Fibroblast of skin of abdomen (primary cell): ENCODE data around the gene BCAS3.
"Not testable (repeated sequence)": the region's sequence is repeated elsewhere in the genome, so short reads cannot be mapped to it uniquely, and the experiment has no call there.

Source experiments
- DNase-seq: peaks from one replicate; pipeline ENCODE4 v3.0.0-alpha.2; 2013

The BCAS3 gene

GRCh38 chr17:60941571-60941970 lies 263.9 kb downstream of the BCAS3 start:
- no peak for DNase-seq

DNA sequence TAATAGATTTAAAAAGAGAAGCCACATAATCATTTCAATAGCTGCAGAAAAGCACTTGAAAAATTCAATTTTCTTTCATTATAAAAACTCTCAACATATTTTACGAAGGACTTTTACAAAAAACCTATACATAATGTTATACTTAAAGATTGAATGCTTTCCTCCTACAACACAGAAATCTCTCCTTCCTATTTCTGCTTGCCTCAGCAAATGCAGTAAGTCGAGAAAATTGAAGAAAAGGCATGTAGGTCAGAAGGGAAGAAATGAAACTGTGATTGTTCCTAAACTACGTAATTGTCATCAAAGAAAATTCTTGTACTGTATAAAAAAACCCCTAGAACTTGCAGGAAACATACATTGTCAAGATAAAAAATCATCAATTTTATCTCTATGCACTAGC lies 267.1 kb downstream of the BCAS3 start:
- no peak for DNase-seq

GRCh38 chr17:60947100-60947499 lies 269.4 kb downstream of the BCAS3 start:
- peak; percentile 21 for DNase-seq

DNA sequence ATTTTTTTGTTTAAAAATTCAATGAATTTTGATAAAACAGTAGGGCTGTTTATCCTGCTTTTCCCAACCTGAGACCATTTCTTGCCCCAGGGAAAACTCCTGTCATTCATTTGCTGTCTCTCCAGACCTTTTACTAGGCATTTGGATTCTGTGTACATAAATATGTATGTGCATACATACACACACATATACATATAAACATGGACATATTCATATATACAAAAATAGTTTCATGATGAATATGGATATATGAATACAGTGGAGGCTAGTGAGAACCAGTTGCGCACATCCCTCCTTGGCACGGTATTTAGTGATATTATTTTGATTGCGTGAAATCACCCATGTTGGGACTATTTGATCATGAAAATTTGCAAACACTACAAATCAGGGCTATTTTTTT lies 269.9 kb downstream of the BCAS3 start:
- no peak for DNase-seq

GRCh38 chr17:60952747-60953146 lies 275.1 kb downstream of the BCAS3 start:
- no peak for DNase-seq

DNA sequence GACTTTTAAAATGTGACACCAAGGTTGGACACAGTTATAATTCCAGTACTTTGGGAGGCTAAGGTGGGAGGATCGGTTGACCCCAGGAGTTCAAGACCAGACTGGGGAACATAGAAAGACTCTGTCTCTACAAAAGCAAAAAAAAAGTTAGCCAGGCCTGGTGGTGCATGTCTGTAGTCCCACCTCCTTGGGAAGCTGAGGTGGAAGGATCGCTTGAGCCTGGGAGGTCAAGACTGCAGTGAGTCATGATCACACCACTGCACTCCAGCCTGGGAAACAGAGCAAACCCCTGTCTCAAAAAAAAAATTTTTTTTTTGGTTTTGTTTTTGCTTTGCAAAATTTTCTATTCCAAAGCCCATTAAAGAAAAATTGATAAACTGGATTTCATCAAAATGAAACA lies 281.4 kb downstream of the BCAS3 start:
- no peak for DNase-seq

- no peak for DNase-seq
Observed at GRCh38 chr17:60959696-60960095, 282.0 kb downstream of the BCAS3 start.

DNA sequence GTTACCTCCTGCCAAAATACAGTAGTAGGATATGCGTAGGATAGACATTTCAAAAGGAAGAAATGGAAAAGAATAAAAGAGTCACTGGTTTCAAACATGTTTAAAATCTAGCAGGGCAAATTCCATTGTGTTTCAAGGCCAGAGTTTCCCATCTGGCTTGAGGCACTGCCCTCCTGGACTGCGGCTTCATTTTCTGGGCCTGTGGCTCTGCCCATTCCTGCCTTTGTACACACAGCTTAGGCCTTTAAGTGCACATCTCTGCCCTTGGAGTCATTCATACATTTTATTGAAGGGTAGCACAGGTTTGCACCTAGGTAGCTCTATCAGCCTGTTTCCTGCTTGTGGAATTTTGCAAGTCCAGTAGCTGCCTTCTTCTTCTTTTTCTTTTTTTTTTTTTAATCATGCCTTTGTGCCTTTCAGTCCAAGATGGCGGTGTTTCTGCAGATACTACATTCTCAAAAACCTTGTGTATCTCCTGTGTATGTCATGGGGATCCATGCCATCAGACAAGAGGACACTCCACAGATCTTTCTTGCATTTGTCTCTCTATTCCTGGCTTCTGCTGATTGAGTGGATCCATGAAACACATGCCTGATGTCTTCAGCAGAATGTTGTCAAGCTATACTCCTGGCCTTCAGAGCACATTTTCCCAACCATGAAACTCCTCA lies 282.9 kb downstream of the BCAS3 start:
- no peak for DNase-seq

GRCh38 chr17:60964160-60964559 lies 286.5 kb downstream of the BCAS3 start:
- no peak for DNase-seq

DNA sequence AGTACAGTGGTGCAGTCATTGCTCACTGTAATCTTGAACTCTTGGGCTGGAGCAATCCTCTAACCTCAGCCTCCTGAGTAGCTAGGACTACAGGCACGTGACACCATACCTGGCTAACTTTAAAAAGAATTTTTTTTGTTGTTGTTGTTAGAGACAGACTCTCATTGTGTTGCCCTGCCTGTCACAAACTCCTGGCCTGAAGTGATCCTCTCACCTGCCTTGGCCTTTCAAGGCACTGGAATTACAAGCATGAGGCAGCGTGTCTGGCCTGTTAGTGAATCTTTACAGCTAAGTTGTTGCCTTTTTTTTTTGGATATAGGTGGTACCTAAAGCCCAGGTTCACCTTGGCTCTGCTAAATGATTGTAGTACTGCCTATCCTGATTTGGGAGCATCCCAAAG lies 290.6 kb downstream of the BCAS3 start:
- no peak for DNase-seq

- DNase-seq, result no peak
Observed at GRCh38 chr17:60969500-60970037, 291.9 kb downstream of the BCAS3 start.

DNA sequence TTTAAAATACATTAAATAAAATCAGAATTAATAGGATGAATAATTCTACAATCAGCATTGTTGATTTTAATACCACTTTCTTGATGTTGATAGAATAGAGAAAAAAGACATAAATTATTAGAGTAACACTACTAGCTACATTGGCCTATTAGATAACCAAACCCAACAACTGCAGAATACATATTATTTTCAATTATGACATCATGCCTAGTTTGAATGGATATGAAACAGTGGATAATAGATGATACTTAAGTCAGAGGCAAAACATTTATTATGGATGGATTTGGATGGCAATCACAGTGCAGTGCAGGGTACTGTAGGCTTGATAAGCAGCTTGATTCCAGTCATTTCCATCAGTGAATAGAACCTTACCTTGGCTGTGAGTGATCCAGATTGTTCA lies 293.1 kb downstream of the BCAS3 start:
- DNase-seq, result no peak

DNA sequence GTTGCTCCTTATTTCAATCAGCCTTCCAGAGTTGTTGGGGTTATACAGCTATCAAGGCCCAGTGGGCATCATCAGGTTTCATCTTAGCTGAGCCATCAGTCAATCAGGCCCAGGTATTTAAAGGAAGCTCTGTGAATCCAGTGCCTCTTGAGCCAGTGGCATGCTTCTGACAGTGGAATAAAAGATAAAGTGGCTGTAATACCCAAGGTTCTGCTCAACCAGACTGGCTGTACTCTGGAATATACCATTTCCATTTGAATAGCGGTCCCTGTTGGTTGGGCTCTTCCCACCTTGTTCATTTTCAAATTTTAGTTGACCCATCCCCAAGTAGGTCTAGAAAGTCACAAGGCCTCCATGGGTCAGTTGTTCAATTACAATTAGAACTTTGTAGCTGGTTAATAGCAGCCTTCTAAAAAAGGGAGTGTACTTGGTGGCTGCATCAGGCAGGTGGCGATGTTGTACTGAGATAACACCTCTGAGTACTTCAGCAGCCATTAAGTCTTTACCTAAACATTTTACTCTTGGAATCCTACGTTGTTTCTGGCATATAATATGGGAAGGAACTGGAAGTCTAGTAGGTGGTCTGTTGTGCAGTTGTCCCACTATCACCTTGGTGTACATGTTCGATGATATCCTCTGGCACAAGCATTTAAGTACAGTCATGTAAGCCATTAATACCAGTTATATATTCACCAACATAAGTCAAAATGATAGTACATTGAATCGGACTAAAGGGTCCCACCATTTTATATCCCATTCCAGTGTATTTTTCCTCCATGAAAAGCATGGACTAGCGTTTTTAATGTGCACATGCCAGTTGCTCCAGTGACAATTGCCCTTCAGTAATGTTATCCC lies 294.1 kb downstream of the BCAS3 start:
- peak; percentile 52 for DNase-seq

DNA sequence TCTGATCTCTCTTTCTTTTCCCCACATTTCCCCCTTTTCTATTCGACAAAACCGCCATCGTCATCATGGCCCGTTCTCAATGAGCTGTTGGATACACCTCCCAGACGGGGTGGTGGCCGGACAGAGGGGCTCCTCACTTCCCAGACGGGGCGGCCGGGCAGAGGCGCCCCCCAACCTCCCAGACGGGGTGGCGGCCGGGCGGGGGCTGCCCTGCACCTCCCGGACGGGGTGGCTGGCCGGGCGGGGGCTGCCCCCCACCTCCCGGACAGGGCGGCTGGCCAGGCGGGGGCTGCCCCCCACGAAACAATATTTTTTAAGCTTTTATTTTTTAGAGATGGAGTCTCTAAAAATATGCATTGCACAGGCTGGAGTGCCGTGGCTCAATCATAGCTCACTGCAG lies 299.2 kb downstream of the BCAS3 start:
- not testable (repeated sequence) for DNase-seq

DNA sequence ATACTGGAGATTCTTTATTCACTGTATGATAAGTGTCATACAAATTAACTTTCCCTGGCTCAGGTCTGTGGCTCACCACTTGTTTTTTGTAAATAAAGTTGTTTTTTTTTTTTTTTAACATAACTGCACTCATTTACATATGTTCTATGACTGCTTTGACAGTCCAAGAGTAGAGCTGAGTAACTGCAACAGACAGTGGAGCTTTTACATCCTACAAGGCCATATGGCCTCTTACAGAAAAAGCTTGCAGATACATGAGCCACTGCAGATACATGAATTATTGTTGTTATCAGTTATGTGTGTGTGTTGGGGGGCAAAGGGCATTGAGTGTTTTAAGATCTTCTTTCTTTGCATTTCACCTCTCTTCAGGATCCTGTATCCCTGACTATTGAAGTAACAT lies 311.7 kb downstream of the BCAS3 start:
- DNase-seq, result no peak

GRCh38 chr17:60989846-60990245 lies 312.2 kb downstream of the BCAS3 start:
- no peak for DNase-seq

GRCh38 chr17:60993497-60993896 lies 315.8 kb downstream of the BCAS3 start:
- no peak for DNase-seq

GRCh38 chr17:60995680-60996079 lies 318.0 kb downstream of the BCAS3 start:
- no peak for DNase-seq

- DNase-seq, result peak; percentile 45
Observed at GRCh38 chr17:61000911-61001310, 323.3 kb downstream of the BCAS3 start.

DNA sequence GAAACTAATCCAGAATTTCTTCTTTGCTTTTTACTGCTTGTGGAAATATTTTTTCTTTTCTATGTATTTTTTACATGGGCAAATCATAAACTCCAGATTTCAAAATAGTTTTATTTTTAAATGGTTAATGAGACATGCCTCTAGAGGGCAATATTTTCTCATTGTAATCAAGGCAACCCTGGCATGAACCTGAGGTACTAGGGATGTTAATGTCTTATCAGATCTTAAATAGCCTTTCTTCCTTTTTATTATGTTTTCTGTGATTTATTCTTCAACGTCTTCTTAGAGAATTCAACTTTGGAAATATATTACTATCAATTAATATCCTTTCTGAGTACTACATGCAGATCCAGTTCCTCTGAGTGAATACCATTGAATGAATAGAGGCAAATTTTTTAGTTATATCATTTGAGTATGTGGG lies 324.7 kb downstream of the BCAS3 start:
- DNase-seq, result peak; percentile 51

- no peak for DNase-seq
Observed at GRCh38 chr17:61005358-61005757, 327.7 kb downstream of the BCAS3 start.

- DNase-seq, result not testable (repeated sequence)
Observed at GRCh38 chr17:61005958-61006357, 328.3 kb downstream of the BCAS3 start.

DNA sequence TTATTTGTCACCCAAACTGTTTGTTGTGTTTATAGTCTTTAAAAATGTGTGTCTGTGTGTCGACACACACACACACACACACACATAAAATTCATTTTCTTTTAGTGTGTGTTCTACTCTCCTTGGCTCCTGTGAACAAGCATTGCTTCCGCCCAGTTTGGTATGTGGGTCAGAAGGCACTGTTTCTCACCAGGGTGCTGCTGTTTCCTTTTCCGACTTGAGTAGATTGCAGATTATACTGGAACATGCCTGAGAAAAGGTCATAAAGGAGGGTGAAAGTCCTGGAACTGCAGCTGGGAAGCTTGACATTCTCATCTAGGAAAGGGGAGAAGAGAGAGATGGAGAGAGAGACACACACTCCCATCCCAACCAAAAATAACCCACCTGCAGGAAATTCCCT lies 330.3 kb downstream of the BCAS3 start:
- DNase-seq, result no peak

DNA sequence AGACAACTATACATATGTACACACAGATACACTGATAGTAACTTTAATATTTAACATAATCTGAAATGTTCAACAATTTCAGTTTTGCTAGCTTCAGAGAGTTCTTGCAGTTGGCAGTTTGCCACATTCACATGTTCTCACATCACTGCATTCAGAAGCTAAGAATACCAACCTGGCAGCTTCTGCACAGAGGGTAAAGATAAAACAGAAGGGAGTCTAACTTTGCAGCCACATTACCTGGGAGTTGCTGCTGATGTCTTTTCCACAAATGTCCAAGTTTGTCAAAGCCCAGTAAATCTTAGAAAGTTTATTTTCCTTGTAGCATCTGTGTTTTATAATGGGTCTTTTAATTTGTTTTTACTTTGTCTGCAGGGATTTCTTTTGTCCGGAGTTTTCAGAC lies 332.0 kb downstream of the BCAS3 start:
- peak; percentile 9 for DNase-seq
